Neural crest cell (in vitro differentiated cells): ENCODE results near the gene ARHGAP6. TPM values are rescaled to one million over a fixed set of nuclear protein-coding genes. Genes with fewer than 3 reads are reported as not detected.

Experiments
- DNase-seq: peaks from one replicate; pipeline ENCODE4 v3.0.0; 2021; ENCODE audit warnings: low read depth, mixed read lengths, low spot score
- H3K27ac Mint-ChIP-seq: one replicate; pipeline ENCODE4 v1.8.0; 2021; ENCODE audit warnings: mild to moderate bottlenecking, mixed read lengths; ENCODE audit not compliant: unreplicated experiment
- H3K27me3 Mint-ChIP-seq: 2 replicates; pipeline ENCODE4 v1.8.0; 2021; ENCODE audit warnings: low read depth, mild to moderate bottlenecking, mixed read lengths
- H3K36me3 Mint-ChIP-seq: 2 replicates; pipeline ENCODE4 v1.8.0; 2021; ENCODE audit warnings: low read depth, mild to moderate bottlenecking, mixed read lengths
- H3K4me1 Mint-ChIP-seq: 2 replicates; pipeline ENCODE4 v1.8.0; 2021; ENCODE audit warnings: mixed read lengths
- H3K4me3 Mint-ChIP-seq: one replicate; pipeline ENCODE4 v1.8.0; 2021; ENCODE audit warnings: mild to moderate bottlenecking, mixed read lengths
- H3K9me3 Mint-ChIP-seq: 2 replicates; pipeline ENCODE4 v1.8.0; 2021; ENCODE audit warnings: mixed read lengths
- total RNA-seq: library from RNA; stranded (reverse); gene quantifications from 2 replicates; pipeline ENCODE4 v1.2.1, GENCODE V29; 2021
- TF ChIP-seq, protein P1 (sequence below): fragments of 200-600 bp; sonication (generic); conservative IDR thresholded peaks from 2 replicates; pipeline ENCODE4 v1.5.0; 2021; ENCODE audit warnings: antibody characterized with exemption, mild to moderate bottlenecking

The ARHGAP6 gene
- total RNA-seq, 1 donor from 2014 or later = 2.7 TPM

- Mint-ChIP-seq H3K9me3 (peaks cover 10% of the 10 kb centered on the region), H3K27me3 (no peaks in the 10 kb centered on the region), H3K4me3 (no peak overlapping the region), H3K4me1 (peaks cover 6% of the 10 kb centered on the region), H3K27ac (no peak overlapping the region), H3K36me3 (no peaks in the 10 kb centered on the region)
- TF ChIP-seq, protein P1, sequence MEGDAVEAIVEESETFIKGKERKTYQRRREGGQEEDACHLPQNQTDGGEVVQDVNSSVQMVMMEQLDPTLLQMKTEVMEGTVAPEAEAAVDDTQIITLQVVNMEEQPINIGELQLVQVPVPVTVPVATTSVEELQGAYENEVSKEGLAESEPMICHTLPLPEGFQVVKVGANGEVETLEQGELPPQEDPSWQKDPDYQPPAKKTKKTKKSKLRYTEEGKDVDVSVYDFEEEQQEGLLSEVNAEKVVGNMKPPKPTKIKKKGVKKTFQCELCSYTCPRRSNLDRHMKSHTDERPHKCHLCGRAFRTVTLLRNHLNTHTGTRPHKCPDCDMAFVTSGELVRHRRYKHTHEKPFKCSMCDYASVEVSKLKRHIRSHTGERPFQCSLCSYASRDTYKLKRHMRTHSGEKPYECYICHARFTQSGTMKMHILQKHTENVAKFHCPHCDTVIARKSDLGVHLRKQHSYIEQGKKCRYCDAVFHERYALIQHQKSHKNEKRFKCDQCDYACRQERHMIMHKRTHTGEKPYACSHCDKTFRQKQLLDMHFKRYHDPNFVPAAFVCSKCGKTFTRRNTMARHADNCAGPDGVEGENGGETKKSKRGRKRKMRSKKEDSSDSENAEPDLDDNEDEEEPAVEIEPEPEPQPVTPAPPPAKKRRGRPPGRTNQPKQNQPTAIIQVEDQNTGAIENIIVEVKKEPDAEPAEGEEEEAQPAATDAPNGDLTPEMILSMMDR = no peak
- DNase-seq = no peak
These were observed 230.2 kb downstream of the ARHGAP6 start for GRCh38 chrX:11435568-11435967.

DNA sequence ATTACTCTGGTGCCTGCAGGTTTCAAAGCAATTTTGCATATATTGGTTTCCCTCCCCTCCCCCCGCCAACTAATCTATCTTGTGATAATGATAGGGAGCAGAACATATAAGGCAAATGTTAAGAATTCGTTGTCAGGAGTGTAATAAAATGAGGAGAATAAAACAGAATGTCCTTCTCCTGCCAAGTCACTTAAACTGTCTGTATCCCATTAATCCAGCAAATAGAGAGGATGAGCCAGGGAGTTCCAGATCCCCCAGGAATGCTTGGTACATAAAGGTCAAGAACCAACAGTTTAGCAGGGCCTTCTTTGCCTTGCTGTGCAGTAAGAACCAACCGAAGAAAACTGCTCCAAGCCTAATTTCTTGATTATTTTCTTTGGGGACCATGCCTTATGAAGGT lies 231.1 kb downstream of the ARHGAP6 start:
- TF ChIP-seq, protein P1 = no peak
- Mint-ChIP-seq H3K4me3 (no peak overlapping the region), H3K4me1 (peaks cover 6% of the 10 kb centered on the region), H3K36me3 (no peaks in the 10 kb centered on the region), H3K27ac (no peak overlapping the region), H3K27me3 (no peaks in the 10 kb centered on the region), H3K9me3 (peaks cover 7% of the 10 kb centered on the region)
- no peak for DNase-seq

- no peak overlapping the region for H3K27ac Mint-ChIP-seq
- H3K9me3 Mint-ChIP-seq = peaks cover 7% of the 10 kb centered on the region
- H3K4me3 Mint-ChIP-seq = no peak overlapping the region
- H3K27me3 Mint-ChIP-seq = peaks cover 4% of the 10 kb centered on the region
- H3K36me3 Mint-ChIP-seq = no peaks in the 10 kb centered on the region
- DNase-seq = no peak
- TF ChIP-seq, protein P1 = no peak
- no peaks in the 10 kb centered on the region for H3K4me1 Mint-ChIP-seq
These were observed 233.9 kb downstream of the ARHGAP6 start for GRCh38 chrX:11431786-11432185.

GRCh38 chrX:11430271-11430670 lies 235.4 kb downstream of the ARHGAP6 start:
- Mint-ChIP-seq H3K9me3 (peaks cover 7% of the 10 kb centered on the region), H3K27me3 (peaks cover 10% of the 10 kb centered on the region), H3K36me3 (no peaks in the 10 kb centered on the region), H3K4me3 (no peak overlapping the region), H3K27ac (no peak overlapping the region), H3K4me1 (no peaks in the 10 kb centered on the region)
- no peak for DNase-seq
- TF ChIP-seq, protein P1 = no peak

DNA sequence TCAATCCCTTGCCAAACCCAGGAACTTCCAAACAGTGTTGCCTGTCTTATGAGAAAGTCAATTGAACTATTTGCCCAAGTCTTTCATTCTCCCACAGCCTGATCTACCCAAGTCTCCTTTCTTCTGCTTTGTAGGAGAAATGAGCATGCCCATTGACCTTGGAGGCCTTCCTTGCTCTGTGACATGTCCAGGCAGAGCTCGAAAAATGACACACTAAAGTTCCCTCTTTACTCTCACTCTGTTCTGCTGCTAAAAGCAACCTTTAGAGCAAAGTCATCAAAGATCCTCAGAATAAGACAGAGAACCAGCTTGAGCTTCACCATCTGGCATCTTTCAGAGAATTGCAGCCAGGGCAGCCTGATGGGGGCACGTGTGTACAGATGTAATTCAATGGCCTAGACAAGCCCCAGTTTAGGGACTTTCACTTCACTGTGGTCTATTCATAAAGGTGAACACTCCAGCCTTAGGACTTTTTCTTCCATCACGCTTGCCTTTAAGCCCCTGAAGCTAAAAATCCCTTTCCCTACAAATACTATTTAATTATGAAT lies 236.1 kb downstream of the ARHGAP6 start:
- H3K27ac Mint-ChIP-seq = no peak overlapping the region
- H3K27me3 Mint-ChIP-seq = peaks cover 15% of the 10 kb centered on the region
- H3K4me1 Mint-ChIP-seq = no peaks in the 10 kb centered on the region
- TF ChIP-seq, protein P1 = no peak
- DNase-seq = no peak
- no peaks in the 10 kb centered on the region for H3K36me3 Mint-ChIP-seq
- H3K4me3 Mint-ChIP-seq = no peak overlapping the region
- H3K9me3 Mint-ChIP-seq = peaks cover 7% of the 10 kb centered on the region
